ENCODE results near the gene TMEM132A. TPM values are rescaled to one million over a fixed set of nuclear protein-coding genes. Genes with fewer than 3 reads are reported as not detected.

Gene TMEM132A
- total RNA-seq, 2 donors from 2014 or later = 12.3 to 20.7 TPM

GRCh38 chr11:60950024-60950423 lies 25.8 kb downstream of the TMEM132A start:
- H3K27ac ChIP-seq = no peak overlapping the region

DNA sequence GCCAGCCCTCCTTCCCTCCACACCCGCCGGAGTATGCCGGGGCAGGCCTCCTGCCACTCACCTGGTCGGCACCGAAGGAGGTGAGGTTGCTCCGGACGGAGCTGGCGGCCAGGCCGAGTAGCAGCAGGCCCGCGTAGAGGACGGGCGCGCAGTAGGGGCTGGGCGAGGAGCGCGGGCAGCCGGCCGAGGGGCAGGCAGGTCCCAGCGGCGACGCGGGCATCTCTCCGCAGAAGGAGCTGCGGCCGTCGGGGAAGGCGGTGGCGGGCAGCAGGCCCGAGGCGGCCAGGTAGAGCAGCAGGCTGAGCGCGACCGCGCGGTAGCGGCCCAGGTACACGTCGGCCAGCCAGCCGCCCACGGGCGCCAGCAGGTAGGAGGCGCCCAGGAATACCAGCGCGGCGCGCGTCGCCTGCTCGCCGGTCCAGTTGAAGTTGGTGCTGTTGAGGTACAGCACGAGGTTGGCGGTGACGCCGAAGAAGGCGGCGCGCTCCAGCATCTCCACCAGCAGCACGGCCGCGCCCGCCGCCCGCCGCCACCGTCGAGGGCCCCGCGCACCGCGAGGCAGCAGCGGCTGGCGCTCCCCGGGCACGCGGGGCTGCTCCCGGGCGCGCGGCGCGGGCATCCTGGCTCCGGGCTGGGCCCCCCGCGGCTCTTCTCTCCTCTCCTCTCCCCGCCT lies 26.8 kb downstream of the TMEM132A start:
- no peaks in the 10 kb centered on the region for H3K4me1 ChIP-seq
- no peaks in the 10 kb centered on the region for H3K36me3 ChIP-seq
- H3K27me3 ChIP-seq = no peaks in the 10 kb centered on the region
- intact Hi-C loops (cut with DNase I) = no loop called here
- no peak overlapping the region for H3K27ac ChIP-seq
- peak overlapping the region; percentile 70 to 87 for H3K9ac ChIP-seq (ENCODE audit: low read depth in 2 of 2, low read length in 2 of 2)
- TF ChIP-seq, protein P1, sequence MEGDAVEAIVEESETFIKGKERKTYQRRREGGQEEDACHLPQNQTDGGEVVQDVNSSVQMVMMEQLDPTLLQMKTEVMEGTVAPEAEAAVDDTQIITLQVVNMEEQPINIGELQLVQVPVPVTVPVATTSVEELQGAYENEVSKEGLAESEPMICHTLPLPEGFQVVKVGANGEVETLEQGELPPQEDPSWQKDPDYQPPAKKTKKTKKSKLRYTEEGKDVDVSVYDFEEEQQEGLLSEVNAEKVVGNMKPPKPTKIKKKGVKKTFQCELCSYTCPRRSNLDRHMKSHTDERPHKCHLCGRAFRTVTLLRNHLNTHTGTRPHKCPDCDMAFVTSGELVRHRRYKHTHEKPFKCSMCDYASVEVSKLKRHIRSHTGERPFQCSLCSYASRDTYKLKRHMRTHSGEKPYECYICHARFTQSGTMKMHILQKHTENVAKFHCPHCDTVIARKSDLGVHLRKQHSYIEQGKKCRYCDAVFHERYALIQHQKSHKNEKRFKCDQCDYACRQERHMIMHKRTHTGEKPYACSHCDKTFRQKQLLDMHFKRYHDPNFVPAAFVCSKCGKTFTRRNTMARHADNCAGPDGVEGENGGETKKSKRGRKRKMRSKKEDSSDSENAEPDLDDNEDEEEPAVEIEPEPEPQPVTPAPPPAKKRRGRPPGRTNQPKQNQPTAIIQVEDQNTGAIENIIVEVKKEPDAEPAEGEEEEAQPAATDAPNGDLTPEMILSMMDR (IDR thresholded peaks at IDR 0.05) = no peak
- H3K4me3 ChIP-seq = peak overlapping the region; percentile 36
- no peak for DNase-seq
- H3K9me3 ChIP-seq = no peaks in the 10 kb centered on the region

More at GRCh38 chr11:60950024-60950423, 25.8 kb downstream of the TMEM132A start:
- H3K9ac ChIP-seq (ENCODE audit: low read depth in 2 of 2, low read length in 2 of 2) = peak overlapping the region in 1 of 2 donors; percentile 24
- TF ChIP-seq, protein P1 (IDR thresholded peaks at IDR 0.05) = no peak
- no peaks in the 10 kb centered on the region for H3K27me3 ChIP-seq
- no peaks in the 10 kb centered on the region for H3K4me1 ChIP-seq
- H3K36me3 ChIP-seq = no peaks in the 10 kb centered on the region
- no peak for DNase-seq
- intact Hi-C loops (cut with DNase I) = no loop called here
- peak overlapping the region; percentile 36 for H3K4me3 ChIP-seq
- H3K9me3 ChIP-seq = no peaks in the 10 kb centered on the region

DNA sequence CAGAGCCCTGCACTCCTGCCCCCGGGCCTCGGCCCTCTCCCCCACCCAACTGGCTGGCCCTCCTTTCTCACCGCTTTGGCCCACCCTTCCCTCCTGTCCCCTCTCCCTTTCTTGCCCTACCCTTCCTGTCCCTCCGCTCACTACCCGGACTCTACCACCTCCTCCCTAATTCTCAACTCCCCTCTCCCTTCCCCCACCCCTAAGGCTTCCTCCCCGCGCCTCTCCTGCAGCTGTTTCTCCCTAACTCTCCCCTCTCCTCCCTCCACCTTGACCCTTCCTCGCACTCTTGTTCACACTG lies 27.3 kb downstream of the TMEM132A start:
- Histone ChIP-seq H3K9me3 (no peaks in the 10 kb centered on the region), H3K4me3 (peak overlapping the region; percentile 36), H3K9ac (ENCODE audit: low read depth in 2 of 2, low read length in 2 of 2) (peak overlapping the region; percentile 70 to 87), H3K36me3 (no peaks in the 10 kb centered on the region), H3K27me3 (no peaks in the 10 kb centered on the region), H3K4me1 (no peaks in the 10 kb centered on the region), H3K27ac (peak overlapping the region; percentile 76)
- TF ChIP-seq, protein P1 (IDR thresholded peaks at IDR 0.05) = no peak
- intact Hi-C loops (cut with DNase I) = no loop called here
- DNase-seq = no peak

GRCh38 chr11:60951904-60952741 lies 27.9 kb downstream of the TMEM132A start, which contains the start of gene SLC15A3:
Gene SLC15A3 (minus strand): TSS chr11:60952176. CDS start chr11:60951551, 625 bp downstream.
- DNase-seq = peak; percentile 47
- Histone ChIP-seq H3K36me3 (no peaks in the 10 kb centered on the region), H3K27ac (peak within 1 kb of the TSS; percentile 76), H3K4me1 (no peaks in the 10 kb centered on the region), H3K27me3 (no peaks in the 10 kb centered on the region), H3K9ac (ENCODE audit: low read depth in 2 of 2, low read length in 2 of 2) (peak within 1 kb of the TSS; percentile 70 to 87), H3K9me3 (no peaks in the 10 kb centered on the region), H3K4me3 (peak within 1 kb of the TSS; percentile 36)
- intact Hi-C loops (cut with DNase I) = no loop called here
- TF ChIP-seq, protein P1 (IDR thresholded peaks at IDR 0.05) = no peak

GRCh38 chr11:60952742-60953170 lies 28.5 kb downstream of the TMEM132A start:
- H3K4me1 ChIP-seq = no peaks in the 10 kb centered on the region
- peak overlapping the region; percentile 36 for H3K4me3 ChIP-seq
- no peaks in the 10 kb centered on the region for H3K27me3 ChIP-seq
- H3K9me3 ChIP-seq = no peaks in the 10 kb centered on the region
- TF ChIP-seq, protein P1 (IDR thresholded peaks at IDR 0.05) = no peak
- DNase-seq = no peak
- intact Hi-C loops (cut with DNase I) = no loop called here
- no peaks in the 10 kb centered on the region for H3K36me3 ChIP-seq
- H3K9ac ChIP-seq (ENCODE audit: low read depth in 2 of 2, low read length in 2 of 2) = peak overlapping the region; percentile 70 to 87
- H3K27ac ChIP-seq = peak overlapping the region; percentile 76

All from colonic mucosa (tissue), 4 donors.